C4-2B (cell line): ENCODE results near the gene VSTM2L.

Experiments
- H3K27ac ChIP-seq: fragments of 450-650 bp; 2 replicates; pipeline ENCODE4 v1.5.1; 2017
- ZFX ChIP-seq: fragments of 450-650 bp; IDR thresholded peaks from 2 replicates; pipeline ENCODE4 v1.6.1; 2017
- TF ChIP-seq, protein P1 (sequence below): fragments of 450-650 bp; conservative IDR thresholded peaks from 2 replicates; pipeline ENCODE4 v1.5.1; 2017; ENCODE audit warnings: mild to moderate bottlenecking

The VSTM2L gene

GRCh38 chr20:37911838-37912281 lies 8.9 kb downstream of the VSTM2L start:
- H3K27ac ChIP-seq: no peak overlapping the region

GRCh38 chr20:37912874-37913273 lies 9.9 kb downstream of the VSTM2L start:
- no peak for TF ChIP-seq ZFX
- TF ChIP-seq, protein P1, sequence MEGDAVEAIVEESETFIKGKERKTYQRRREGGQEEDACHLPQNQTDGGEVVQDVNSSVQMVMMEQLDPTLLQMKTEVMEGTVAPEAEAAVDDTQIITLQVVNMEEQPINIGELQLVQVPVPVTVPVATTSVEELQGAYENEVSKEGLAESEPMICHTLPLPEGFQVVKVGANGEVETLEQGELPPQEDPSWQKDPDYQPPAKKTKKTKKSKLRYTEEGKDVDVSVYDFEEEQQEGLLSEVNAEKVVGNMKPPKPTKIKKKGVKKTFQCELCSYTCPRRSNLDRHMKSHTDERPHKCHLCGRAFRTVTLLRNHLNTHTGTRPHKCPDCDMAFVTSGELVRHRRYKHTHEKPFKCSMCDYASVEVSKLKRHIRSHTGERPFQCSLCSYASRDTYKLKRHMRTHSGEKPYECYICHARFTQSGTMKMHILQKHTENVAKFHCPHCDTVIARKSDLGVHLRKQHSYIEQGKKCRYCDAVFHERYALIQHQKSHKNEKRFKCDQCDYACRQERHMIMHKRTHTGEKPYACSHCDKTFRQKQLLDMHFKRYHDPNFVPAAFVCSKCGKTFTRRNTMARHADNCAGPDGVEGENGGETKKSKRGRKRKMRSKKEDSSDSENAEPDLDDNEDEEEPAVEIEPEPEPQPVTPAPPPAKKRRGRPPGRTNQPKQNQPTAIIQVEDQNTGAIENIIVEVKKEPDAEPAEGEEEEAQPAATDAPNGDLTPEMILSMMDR: no peak
- H3K27ac ChIP-seq: no peak overlapping the region

More at GRCh38 chr20:37911838-37912281, 8.9 kb downstream of the VSTM2L start:
- TF ChIP-seq, protein P1: no peak
- no peak for TF ChIP-seq ZFX

GRCh38 chr20:37913567-37914366 lies 10.8 kb downstream of the VSTM2L start:
- TF ChIP-seq ZFX: no peak
- TF ChIP-seq, protein P1: no peak
- no peak overlapping the region for H3K27ac ChIP-seq

- TF ChIP-seq, protein P1: no peak
- TF ChIP-seq ZFX: no peak
- H3K27ac ChIP-seq: no peak overlapping the region
Observed at GRCh38 chr20:37914367-37914671, 11.4 kb downstream of the VSTM2L start.

- TF ChIP-seq ZFX: no peak
- TF ChIP-seq, protein P1: no peak
- no peak overlapping the region for H3K27ac ChIP-seq
Observed at GRCh38 chr20:37914672-37915433, 11.9 kb downstream of the VSTM2L start.

GRCh38 chr20:37915434-37915787 lies 12.5 kb downstream of the VSTM2L start:
- H3K27ac ChIP-seq: no peak overlapping the region
- TF ChIP-seq, protein P1: no peak
- no peak for TF ChIP-seq ZFX

DNA sequence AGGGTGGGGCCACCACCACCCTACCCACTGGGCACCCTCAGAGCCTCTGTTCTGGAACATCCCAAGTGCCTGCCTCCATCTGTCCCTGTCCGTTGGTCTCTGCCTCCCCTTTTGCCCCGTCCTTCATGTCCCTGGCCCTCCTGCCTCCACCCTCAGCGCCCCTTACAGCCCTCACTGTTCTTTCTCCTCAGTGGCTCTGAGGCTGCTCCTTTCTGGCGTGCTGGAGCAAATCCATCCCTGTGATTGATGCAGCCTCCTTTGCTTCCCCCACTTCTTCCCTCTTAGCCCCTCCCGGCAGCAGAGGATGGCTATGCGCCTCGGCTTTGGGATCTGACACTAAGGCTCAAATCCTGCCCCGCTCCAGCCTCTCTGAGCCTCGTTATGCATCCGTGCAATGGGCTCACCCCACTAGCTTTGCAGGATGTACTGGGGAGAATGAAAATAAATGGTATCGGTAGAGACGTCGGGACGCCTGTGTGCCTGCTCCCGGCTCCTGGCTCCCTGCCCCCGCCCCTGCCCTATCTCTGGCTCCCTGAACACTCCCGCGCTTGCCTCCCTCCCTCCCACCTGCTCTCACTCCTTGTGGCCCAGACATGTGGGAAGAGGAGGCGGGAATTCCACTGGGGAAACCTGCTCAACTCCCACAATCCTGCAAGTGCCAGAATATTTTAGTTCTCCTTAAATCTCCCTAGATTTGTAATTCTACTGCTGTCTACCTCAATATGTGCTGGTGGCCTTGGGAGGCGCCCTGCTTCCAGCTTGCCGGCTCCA lies 13.1 kb downstream of the VSTM2L start:
- H3K27ac ChIP-seq: no peak overlapping the region
- TF ChIP-seq, protein P1: no peak
- no peak for TF ChIP-seq ZFX
